ENCODE results near the gene KISS1.

Gene KISS1

GRCh38 chr1:204141131-204141530, 55.2 kb downstream of the KISS1 start:
- no peak for TF ChIP-seq CTCF (IDR thresholded peaks at IDR 0.05)
